Neutrophil (primary cell): ENCODE measurements around the gene KBTBD4.
"Not testable (repeated sequence)": the region's sequence is repeated elsewhere in the genome, so short reads cannot be mapped to it uniquely, and the experiment has no call there.

Source experiments
- H3K27ac ChIP-seq: fragments of 200-600 bp; sonication (generic); 2 replicates; pipeline ENCODE4 v1.5.1; 2016; ENCODE audit warnings: mild to moderate bottlenecking, moderate library complexity
- H3K27me3 ChIP-seq: fragments of 200-600 bp; sonication (generic); 2 replicates; pipeline ENCODE4 v1.6.0; 2016; ENCODE audit warnings: mild to moderate bottlenecking
- H3K36me3 ChIP-seq: fragments of 200-600 bp; sonication (generic); 2 replicates; pipeline ENCODE4 v1.5.1; 2017
- H3K4me1 ChIP-seq, 2 experiments: fragments of 200-600 bp in 1 of 2; sonication (generic) in 1 of 2; 1 replicate in 1 of 2; 2 replicates in 1 of 2; pipeline versions ENCODE4 v1.5.1 to v1.6.1; 2013 to 2016; ENCODE audit warnings: low read depth in 1 of 2, low read length in 1 of 2, mild to moderate bottlenecking in 1 of 2, moderate library complexity in 1 of 2; ENCODE audit not compliant: control insufficient read depth in 1 of 2, insufficient read depth in 1 of 2
- H3K4me3 ChIP-seq, 2 experiments: fragments of 200-600 bp in 1 of 2; sonication (generic) in 1 of 2; 1 replicate in 1 of 2; 2 replicates in 1 of 2; pipeline ENCODE4 v1.5.1; 2013 to 2016; ENCODE audit warnings: low read depth in 1 of 2, low read length in 1 of 2, mild to moderate bottlenecking in 1 of 2, moderate library complexity in 1 of 2
- H3K9me3 ChIP-seq: fragments of 200-600 bp; sonication (generic); 2 replicates; pipeline ENCODE4 v1.5.1; 2016
- CTCF ChIP-seq: fragments of 200-600 bp; sonication (generic); IDR thresholded peaks from 2 replicates; pipeline ENCODE4 v1.5.1; 2016; ENCODE audit warnings: antibody characterized with exemption

Gene KBTBD4

GRCh38 chr11:47553406-47553743, 25.4 kb downstream of the KBTBD4 start:
- TF ChIP-seq CTCF, result no peak
- Histone ChIP-seq H3K27me3 (no peaks in the 10 kb centered on the region), H3K4me1 (peaks cover 45% of the 10 kb centered on the region in 2 experiments), H3K27ac (peak overlapping the region; percentile 93), H3K9me3 (no peaks in the 10 kb centered on the region), H3K36me3 (no peaks in the 10 kb centered on the region), H3K4me3 (peak overlapping the region; percentile 92 to 98)

- Histone ChIP-seq H3K27me3 (no peaks in the 10 kb centered on the region), H3K4me1 (peaks cover 50 to 51% of the 10 kb centered on the region in 2 experiments), H3K36me3 (no peaks in the 10 kb centered on the region), H3K27ac (peak within 1 kb of the TSS; percentile 93), H3K9me3 (no peaks in the 10 kb centered on the region), H3K4me3 (peak within 1 kb of the TSS; percentile 92 to 98)
- TF ChIP-seq CTCF, result peak; percentile 98
These were observed 26.0 kb downstream of the KBTBD4 start, which contains the start of gene CELF1 for GRCh38 chr11:47552566-47553405. TSS of gene CELF1 (minus strand) at chr11:47553132. CDS start at chr11:47499523, 53,609 bp downstream.

- Histone ChIP-seq H3K27ac (peak overlapping the region; percentile 93), H3K4me1 (peaks cover 56 to 58% of the 10 kb centered on the region in 2 experiments), H3K9me3 (no peaks in the 10 kb centered on the region), H3K4me3 (peak overlapping the region; percentile 92 to 98), H3K36me3 (no peaks in the 10 kb centered on the region), H3K27me3 (no peaks in the 10 kb centered on the region)
- TF ChIP-seq CTCF, result no peak
These were observed 26.7 kb downstream of the KBTBD4 start for GRCh38 chr11:47552056-47552565.

GRCh38 chr11:47551086-47551485, 27.7 kb downstream of the KBTBD4 start:
- H3K4me3 ChIP-seq, result peak overlapping the region; percentile 26 to 98
- H3K36me3 ChIP-seq, result no peaks in the 10 kb centered on the region
- H3K4me1 ChIP-seq, result peaks cover 58 to 65% of the 10 kb centered on the region in 2 experiments
- H3K9me3 ChIP-seq, result no peaks in the 10 kb centered on the region
- no peak for TF ChIP-seq CTCF
- H3K27me3 ChIP-seq, result no peaks in the 10 kb centered on the region
- H3K27ac ChIP-seq, result peak overlapping the region; percentile 93

- Histone ChIP-seq H3K27ac (peak overlapping the region; percentile 93), H3K9me3 (no peaks in the 10 kb centered on the region), H3K4me1 (peaks cover 58 to 65% of the 10 kb centered on the region in 2 experiments), H3K27me3 (no peaks in the 10 kb centered on the region), H3K4me3 (peak overlapping the region; percentile 26 to 98), H3K36me3 (no peaks in the 10 kb centered on the region)
- no peak for TF ChIP-seq CTCF
These were observed 28.3 kb downstream of the KBTBD4 start for GRCh38 chr11:47550288-47551047.

- Histone ChIP-seq H3K4me1 (peaks cover 46 to 47% of the 10 kb centered on the region in 2 experiments), H3K27ac (peak overlapping the region; percentile 9)
These were observed 32.5 kb downstream of the KBTBD4 start for GRCh38 chr11:47546274-47546673.

More at GRCh38 chr11:47546274-47546673, 32.5 kb downstream of the KBTBD4 start:
- H3K4me3 ChIP-seq, H3K36me3 ChIP-seq, H3K27me3 ChIP-seq, H3K9me3 ChIP-seq: not testable (repeated sequence)
